OCI-LY3 (cell line): Measurements from ENCODE around the gene RPL37.

Experiments used
- H2AFZ ChIP-seq: fragments of 200-600, 300-600 bp; shearing (Covaris generic); 2 replicates; pipeline ENCODE4 v1.6.0; 2014; ENCODE audit warnings: antibody characterized with exemption, low read depth, low read length
- H3K27ac ChIP-seq: fragments of 200-600, 300-600 bp; sonication (generic); 2 replicates; pipeline ENCODE4 v1.5.1; 2014; ENCODE audit warnings: mild to moderate bottlenecking, low read length, moderate library complexity, mixed read lengths
- H3K27me3 ChIP-seq: fragments of 200-600, 300-600 bp; sonication (generic); 2 replicates; pipeline ENCODE4 v1.6.1; 2014; ENCODE audit warnings: low read depth, low read length, mixed read lengths
- H3K36me3 ChIP-seq: fragments of 200-600, 300-600 bp; sonication (generic); replicated peaks from 2 replicates; pipeline ENCODE3; 2014; ENCODE audit warnings: low read depth, low read length, mixed read lengths
- H3K4me1 ChIP-seq: fragments of 300-600, 200-600 bp; sonication (generic); 2 replicates; pipeline ENCODE4 v1.6.1; 2014; ENCODE audit warnings: low read length, mixed read lengths
- H3K4me2 ChIP-seq: fragments of 200-600, 300-600 bp; sonication (generic); 2 replicates; pipeline ENCODE4 v1.6.1; 2014; ENCODE audit warnings: low read length, mixed read lengths
- H3K4me3 ChIP-seq: fragments of 300-600, 200-600 bp; sonication (generic); 2 replicates; pipeline ENCODE4 v1.5.1; 2014; ENCODE audit warnings: antibody characterized with exemption, mild to moderate bottlenecking, low read length, moderate library complexity
- H3K79me2 ChIP-seq: fragments of 300-600, 200-600 bp; shearing (Covaris generic); 2 replicates; pipeline ENCODE4 v1.6.1; 2014; ENCODE audit warnings: mild to moderate bottlenecking, low read length, mixed read lengths
- H3K9ac ChIP-seq: fragments of 300-600, 200-600 bp; shearing (Covaris generic); 2 replicates; pipeline ENCODE4 v1.6.0; 2014; ENCODE audit warnings: mild to moderate bottlenecking, low read length, moderate library complexity
- H3K9me3 ChIP-seq: fragments of 200-600, 300-600 bp; shearing (Covaris generic); 2 replicates; pipeline ENCODE4 v1.6.1; 2014; ENCODE audit warnings: low read length, mixed read lengths; ENCODE audit not compliant: insufficient read depth
- H4K20me1 ChIP-seq: fragments of 200-600, 300-600 bp; sonication (generic); 2 replicates; pipeline ENCODE4 v1.6.1; 2016; ENCODE audit warnings: low read length, mixed read lengths; ENCODE audit not compliant: insufficient read depth
- CTCF ChIP-seq: fragments of 200-600, 300-600 bp; sonication (generic); IDR thresholded peaks from 2 replicates; pipeline ENCODE4 v1.5.1; 2014; ENCODE audit warnings: antibody characterized with exemption, low read length, low read depth
- EZH2phosphoT487 ChIP-seq: fragments of 200-600 bp; shearing (Covaris generic); IDR thresholded peaks from 2 replicates; pipeline ENCODE4 v1.6.1; 2018; ENCODE audit warnings: antibody characterized with exemption, mixed run types, low read depth

RPL37 gene

GRCh38 chr5:40833712-40834229 is 1.3 kb downstream of the RPL37 start:
- Histone ChIP-seq H3K36me3 (peaks cover 52% of the 10 kb centered on the region), H3K9me3 (no peaks in the 10 kb centered on the region), H2AFZ (no peak overlapping the region), H3K79me2 (peaks cover 62% of the 10 kb centered on the region), H4K20me1 (peaks cover 52% of the 10 kb centered on the region), H3K4me2 (peak overlapping the region; percentile 91), H3K27ac (peak overlapping the region; percentile 77), H3K4me3 (peak overlapping the region; percentile 98), H3K27me3 (no peaks in the 10 kb centered on the region), H3K9ac (peak overlapping the region; percentile 99), H3K4me1 (peaks cover 25% of the 10 kb centered on the region)
- TF ChIP-seq EZH2phosphoT487 (no peak), CTCF (no peak)

GRCh38 chr5:40832345-40832744 is 2.7 kb downstream of the RPL37 start:
- Histone ChIP-seq H3K27ac (peak overlapping the region; percentile 77), H3K79me2 (peaks cover 65% of the 10 kb centered on the region), H4K20me1 (peaks cover 66% of the 10 kb centered on the region), H2AFZ (no peak overlapping the region), H3K9me3 (no peaks in the 10 kb centered on the region), H3K4me3 (peak overlapping the region; percentile 98; the same call in 1 of the 2 replicates), H3K4me2 (peak overlapping the region; percentile 91), H3K27me3 (no peaks in the 10 kb centered on the region), H3K36me3 (peaks cover 67% of the 10 kb centered on the region), H3K4me1 (peaks cover 25% of the 10 kb centered on the region), H3K9ac (no peak overlapping the region)
- TF ChIP-seq EZH2phosphoT487 = no peak
- TF ChIP-seq CTCF = no peak

- peak overlapping the region; percentile 77 for H3K27ac ChIP-seq
Observed at GRCh38 chr5:40831346-40832210, 3.4 kb downstream of the RPL37 start.

More at GRCh38 chr5:40831346-40832210, 3.4 kb downstream of the RPL37 start:
- no peak for TF ChIP-seq CTCF
- TF ChIP-seq EZH2phosphoT487 = no peak
- no peak overlapping the region for H3K4me3 ChIP-seq
- no peak overlapping the region for H3K9ac ChIP-seq
- peak overlapping the region; percentile 91 for H3K4me2 ChIP-seq
- peaks cover 65% of the 10 kb centered on the region for H3K79me2 ChIP-seq
- H3K36me3 ChIP-seq = peaks cover 72% of the 10 kb centered on the region
- H3K27me3 ChIP-seq = no peaks in the 10 kb centered on the region
- peaks cover 74% of the 10 kb centered on the region for H4K20me1 ChIP-seq
- no peak overlapping the region for H2AFZ ChIP-seq
- H3K9me3 ChIP-seq = no peaks in the 10 kb centered on the region
- H3K4me1 ChIP-seq = peaks cover 25% of the 10 kb centered on the region
